ENCODE measurements around the gene TAF11. TPM values are rescaled to one million over a fixed set of nuclear protein-coding genes. Genes with fewer than 3 reads are reported as not detected.

The TAF11 gene
- total and polyA plus RNA-seq, 12 donors = 16.4 to 52.1 (median 26.6) TPM

GRCh38 chr6:34859951-34860350 is 27.9 kb downstream of the TAF11 start:
- WGBS, 4 donors = 93 to 96% (median 94%) methylated on average over 4 of the region's 4 CpGs
- H3K27ac ChIP-seq = no peak overlapping the region
- no peaks in the 10 kb centered on the region for H3K9me3 ChIP-seq (replicated peaks in 1 of 3)
- H3K4me1 ChIP-seq (replicated peaks in 1 of 2) = no peaks in the 10 kb centered on the region
- H3K4me3 ChIP-seq = no peak overlapping the region
- TF ChIP-seq POLR2A (IDR thresholded peaks at IDR 0.05) (no peak), CTCF (IDR thresholded peaks at IDR 0.05) (no peak)
- peaks cover 0 to 68% of the 10 kb centered on the region in 2 donors for H3K36me3 ChIP-seq (replicated peaks in 1 of 2)
- no peak for DNase-seq
- intact Hi-C loops (cut with DNase I) = no loop called here
- no peaks in the 10 kb centered on the region for H3K27me3 ChIP-seq

GRCh38 chr6:34858681-34859080 is 29.2 kb downstream of the TAF11 start:
- intact Hi-C loops (cut with DNase I) = no loop called here
- H3K36me3 ChIP-seq (replicated peaks in 1 of 2) = peaks cover 0 to 63% of the 10 kb centered on the region in 2 donors
- no peaks in the 10 kb centered on the region for H3K4me1 ChIP-seq (replicated peaks in 1 of 2)
- 87 to 96% (median 95%) methylated on average over 6 to 7 of the region's 7 CpGs for WGBS, 4 donors
- no peak overlapping the region for H3K4me3 ChIP-seq
- no peaks in the 10 kb centered on the region for H3K27me3 ChIP-seq
- no peaks in the 10 kb centered on the region for H3K9me3 ChIP-seq (replicated peaks in 1 of 3)
- no peak for DNase-seq
- TF ChIP-seq CTCF (IDR thresholded peaks at IDR 0.05) (no peak), POLR2A (IDR thresholded peaks at IDR 0.05) (no peak)
- H3K27ac ChIP-seq = no peak overlapping the region

- TF ChIP-seq POLR2A (IDR thresholded peaks at IDR 0.05) (no peak), CTCF (IDR thresholded peaks at IDR 0.05) (no peak)
- Histone ChIP-seq H3K27ac (no peak overlapping the region), H3K27me3 (no peaks in the 10 kb centered on the region), H3K4me1 (replicated peaks in 1 of 2) (no peaks in the 10 kb centered on the region), H3K4me3 (no peak overlapping the region), H3K9me3 (replicated peaks in 1 of 3) (no peaks in the 10 kb centered on the region), H3K36me3 (replicated peaks in 1 of 2) (peaks cover 0 to 52% of the 10 kb centered on the region in 2 donors)
- 89 to 95% (median 92%) methylated on average over 7 of the region's 7 CpGs for WGBS, 4 donors
- intact Hi-C loops (cut with DNase I) = no loop called here
- no peak for DNase-seq
Measured at GRCh38 chr6:34855463-34855862, 32.4 kb downstream of the TAF11 start.

- DNase-seq = no peak
- Histone ChIP-seq H3K9me3 (replicated peaks in 1 of 3) (no peaks in the 10 kb centered on the region), H3K36me3 (replicated peaks in 1 of 2) (peaks cover 0 to 31% of the 10 kb centered on the region in 2 donors), H3K4me1 (replicated peaks in 1 of 2) (no peaks in the 10 kb centered on the region), H3K4me3 (no peak overlapping the region), H3K27me3 (no peaks in the 10 kb centered on the region), H3K27ac (no peak overlapping the region)
- TF ChIP-seq CTCF (IDR thresholded peaks at IDR 0.05) (no peak), POLR2A (IDR thresholded peaks at IDR 0.05) (no peak)
- intact Hi-C loops (cut with DNase I) = no loop called here
- 91 to 96% (median 95%) methylated on average over 4 of the region's 4 CpGs for WGBS, 4 donors
Measured at GRCh38 chr6:34852406-34853085, 35.3 kb downstream of the TAF11 start.

All from adrenal gland (tissue), 12 donors.